K562 (cell line): ENCODE measurements around the gene GLRA3. TPM values are rescaled to one million over a fixed set of nuclear protein-coding genes. Genes with fewer than 3 reads are reported as not detected.

Source experiments
- ATAC-seq: fragments of 200-7000 bp; cut with Tn5 transposase; 3 replicates; pipeline ENCODE4 v1.9.1; 2020; ENCODE audit warnings: moderate library complexity
- BruUV-seq: library from RNA; stranded (reverse); fragments of 400-500 nt; replicated peaks from 2 replicates; lab custom pipeline; 2021; lab: Mats Ljungman, UMichigan
- CTCF ChIA-PET: fragments of 300-600 bp; formaldehyde crosslinking; extraction: SDS; loops from one replicate; lab custom pipeline; 2021; ENCODE audit warnings: low intra/inter-chr PET ratio; lab: Yijun Ruan, JAX
- POLR2A ChIA-PET: fragments of 300-600, 350-650 bp; sonication (Branson Sonifier 250); formaldehyde crosslinking; extraction: SDS; loops from one replicate; lab custom pipeline; 2021; ENCODE audit warnings: antibody characterized with exemption, inconsistent platforms; lab: Yijun Ruan, JAX
- DNase-seq, 4 experiments: peaks; one replicate each; pipeline versions ENCODE4 v3.0.0 to v3.0.0-alpha.2; 2011 to 2018; ENCODE audit warnings: low spot score in 3 of 4, mixed read lengths in 3 of 4; ENCODE audit errors: extremely low read depth in 1 of 4
- FAIRE-seq: peaks from 2 replicates; lab custom pipeline; 2011; peaks lifted over from hg19 to GRCh38; lab: Jason Lieb, UNC
- H2AFZ ChIP-seq: 2 replicates; pipeline ENCODE4 v1.6.0; 2011; ENCODE audit warnings: low read depth, low read length, control low read depth, inconsistent platforms
- H3K27ac ChIP-seq: fragments of 200-600 bp; 3 replicates; pipeline ENCODE4 v1.8.0; 2011; ENCODE audit warnings: low read depth, mild to moderate bottlenecking, control low read depth, inconsistent platforms, low read length, moderate library complexity, mixed read lengths; ENCODE audit errors: extremely low read depth
- H3K27me3 ChIP-seq, 2 experiments: fragments of 300-600 bp in 1 of 2; 2 replicates in 1 of 2; 3 replicates in 1 of 2; pipeline versions ENCODE4 v1.6.0 to v1.8.0; 2011; ENCODE audit warnings: inconsistent platforms in 2 of 2, low read length in 2 of 2, mild to moderate bottlenecking in 1 of 2, mixed read lengths in 1 of 2, moderate library complexity in 1 of 2; ENCODE audit not compliant: control insufficient read depth in 2 of 2, insufficient read depth in 2 of 2
- H3K36me3 ChIP-seq: fragments of 300-600 bp; 3 replicates; pipeline ENCODE4 v1.8.0; 2011; ENCODE audit warnings: mild to moderate bottlenecking, low read length, inconsistent platforms; ENCODE audit not compliant: control insufficient read depth, insufficient read depth
- H3K4me1 ChIP-seq, 2 experiments: fragments of 200-600 bp in 1 of 2; replicated peaks in 1 of 2; 2 replicates in 1 of 2; 3 replicates in 1 of 2; pipeline versions ENCODE4 v1.5.1 to v1.8.0; 2011; ENCODE audit warnings: inconsistent platforms in 2 of 2, low read length in 2 of 2, mild to moderate bottlenecking in 1 of 2, mixed read lengths in 1 of 2, moderate library complexity in 1 of 2; ENCODE audit not compliant: control insufficient read depth in 2 of 2, insufficient read depth in 2 of 2
- H3K4me2 ChIP-seq: 2 replicates; pipeline ENCODE4 v1.6.1; 2011; ENCODE audit warnings: low read length, control low read depth, inconsistent platforms, mixed read lengths; ENCODE audit not compliant: insufficient read depth
- H3K4me3 ChIP-seq: fragments of 200-600 bp; sonication (generic), shearing (Covaris generic); 2 replicates; pipeline ENCODE4 v1.5.1; 2016; ENCODE audit warnings: control low read depth, inconsistent platforms
- H3K79me2 ChIP-seq: fragments of 200-600 bp; 3 replicates; pipeline ENCODE4 v1.8.0; 2011; ENCODE audit warnings: low read length, inconsistent platforms; ENCODE audit not compliant: control insufficient read depth, insufficient read depth
- H3K9ac ChIP-seq, 2 experiments: 2 replicates each; pipeline versions ENCODE4 v1.6.0 to v1.6.1; 2011; ENCODE audit warnings: low read depth in 2 of 2, low read length in 2 of 2, control low read depth in 1 of 2, inconsistent platforms in 1 of 2, mild to moderate bottlenecking in 1 of 2, mixed read lengths in 1 of 2; ENCODE audit not compliant: insufficient read depth in 1 of 2
- H3K9me1 ChIP-seq: one replicate; pipeline ENCODE4 v1.6.0; 2011; ENCODE audit warnings: inconsistent platforms, mild to moderate bottlenecking, low read length, moderate library complexity; ENCODE audit not compliant: control insufficient read depth, insufficient read depth
- H3K9me3 ChIP-seq: replicated peaks from 2 replicates; pipeline ENCODE4 v1.5.1; 2011; ENCODE audit warnings: low read depth, low read length, inconsistent platforms; ENCODE audit not compliant: control insufficient read depth, insufficient read depth
- H4K20me1 ChIP-seq: replicated peaks from 2 replicates; pipeline ENCODE4 v1.6.1; 2011; ENCODE audit warnings: low read length, inconsistent platforms, mixed read lengths; ENCODE audit not compliant: control insufficient read depth, insufficient read depth
- ARID1B ChIP-seq: fragments of 450-650 bp; IDR thresholded peaks from 2 replicates; pipeline ENCODE4 v1.6.1; 2016; ENCODE audit warnings: antibody characterized with exemption, mild to moderate bottlenecking, inconsistent platforms
- ASH1L ChIP-seq: fragments of 450-650 bp; IDR thresholded peaks from 2 replicates; pipeline ENCODE4 v1.6.1; 2018; ENCODE audit warnings: borderline replicate concordance, mild to moderate bottlenecking, low read depth; ENCODE audit not compliant: partially characterized antibody
- CEBPB ChIP-seq: fragments of 450-650 bp; IDR thresholded peaks from 2 replicates; pipeline ENCODE4 v1.6.1; 2016; ENCODE audit warnings: missing genetic modification characterization, missing compliant biosample characterization
- FOXJ2 ChIP-seq: fragments of 200-800 bp; sonication (Bioruptor generic); IDR thresholded peaks from 2 replicates; pipeline ENCODE4 v1.6.1; 2016; ENCODE audit warnings: missing genetic modification characterization, missing compliant biosample characterization
- FOXM1 ChIP-seq, 2 experiments: fragments of 450-650 bp in 1 of 2; sonication (generic) in 1 of 2; formaldehyde crosslinking in 1 of 2; IDR thresholded peaks; 2 replicates each; pipeline versions ENCODE4 v1.6.1 to v1.9.0; 2017 to 2022; ENCODE audit warnings: low read depth in 2 of 2, mild to moderate bottlenecking in 2 of 2, missing genetic modification reagents in 1 of 2, moderate library complexity in 1 of 2
- LARP7 ChIP-seq: fragments of 450-650 bp; IDR thresholded peaks from 2 replicates; pipeline ENCODE4 v1.6.1; 2016
- NFXL1 ChIP-seq: fragments of 450-650 bp; formaldehyde crosslinking; IDR thresholded peaks from 2 replicates; pipeline ENCODE4 v1.4.0; 2021; ENCODE audit warnings: mild to moderate bottlenecking
- PTTG1 ChIP-seq: fragments of 450-650 bp; IDR thresholded peaks from 2 replicates; pipeline ENCODE4 v1.6.1; 2016; ENCODE audit warnings: low read depth, mild to moderate bottlenecking, missing genetic modification characterization, missing compliant biosample characterization
- SREBF2 ChIP-seq: sonication (generic); formaldehyde crosslinking; IDR thresholded peaks from 2 replicates; pipeline ENCODE4 v1.4.0; 2020; ENCODE audit warnings: mild to moderate bottlenecking, missing genetic modification reagents
- WGBS: fragments of 100-300 bp; shearing (Covaris generic); methylation state at CpG from one replicate; pipeline ENCODE4 v1.1.6; 2016; ENCODE audit warnings: low coverage, mixed read lengths; ENCODE audit not compliant: insufficient coverage; ENCODE audit errors: missing lambda C conversion rate; 5-methylcytosine and 5-hydroxymethylcytosine counted together
- in situ Hi-C: fragments of 300-500 bp; cut with MboI; formaldehyde crosslinking; loops from 4 replicates; pipeline ENCODE4 v1.15.0; 2018; ENCODE audit warnings: inconsistent platforms, mixed read lengths
- intact Hi-C: fragments of 100-400 bp; cut with micrococcal nuclease; formaldehyde crosslinking; loops from 2 replicates; pipeline ENCODE4 v1.14.2; 2022
- polyA plus RNA-seq, 8 experiments: library from polyadenylated mRNA; depleted of rRNA in 4 of 8; stranded (reverse) in 5 of 8; unstranded in 3 of 8; fragments of >200 nt; fragmentation: Nextera tagmentation in 2 of 8; fragmentation: Illumina TruSeq in 1 of 8; extraction: Ambion mirVana in 2 of 8; extraction: Trizol in 1 of 8; gene quantifications; 2 replicates each; pipeline versions ENCODE4 v1.2.1 to v1.2.3, GENCODE V29; 2011 to 2014; ENCODE audit warnings: inconsistent platforms in 1 of 8, missing spikeins in 1 of 8
- total RNA-seq, 7 experiments: library from RNA; depleted of rRNA in 6 of 7; stranded (reverse); fragments of >200 nt in 6 of 7; fragmentation: Illumina TruSeq in 2 of 7; extraction: Trizol in 2 of 7; gene quantifications; 2 replicates each; pipeline versions ENCODE4 v1.2.1 to v1.2.3, GENCODE V29; 2011 to 2021; ENCODE audit warnings: low replicate concordance in 1 of 7
- TF ChIP-seq, protein P1 (sequence below), 2 experiments: fragments of 450-650 bp in 1 of 2; sonication (generic) in 1 of 2; formaldehyde crosslinking in 1 of 2; IDR thresholded peaks in 1 of 2; conservative IDR thresholded peaks in 1 of 2; 2 replicates each; pipeline versions ENCODE4 v1.6.1 to v1.8.1; 2016 to 2023; ENCODE audit warnings: mild to moderate bottlenecking in 2 of 2, moderate library complexity in 2 of 2, inconsistent platforms in 1 of 2, missing genetic modification reagents in 1 of 2
- TF ChIP-seq, protein P2 (sequence below): fragments of 200-800 bp; sonication (Bioruptor generic); IDR thresholded peaks from 2 replicates; pipeline ENCODE4 v1.6.1; 2017; ENCODE audit warnings: missing genetic modification characterization, missing compliant biosample characterization
- TF ChIP-seq, protein P3 (sequence below): fragments of 450-650 bp; IDR thresholded peaks from 2 replicates; pipeline ENCODE4 v1.6.1; 2017; ENCODE audit warnings: mild to moderate bottlenecking, moderate library complexity
- TF ChIP-seq, protein P4 (sequence below): sonication (generic); formaldehyde crosslinking; IDR thresholded peaks from 2 replicates; pipeline ENCODE4 v1.8.0; 2022; ENCODE audit warnings: mild to moderate bottlenecking, missing genetic modification reagents

The GLRA3 gene
- total and polyA plus RNA-seq, 9 of the 15 experiments (the other 6 are each of a cell fraction or from before 2014, with no cell fraction given), result 0.06 to 0.14 (median 0.08) TPM; not detected in 2

DNA sequence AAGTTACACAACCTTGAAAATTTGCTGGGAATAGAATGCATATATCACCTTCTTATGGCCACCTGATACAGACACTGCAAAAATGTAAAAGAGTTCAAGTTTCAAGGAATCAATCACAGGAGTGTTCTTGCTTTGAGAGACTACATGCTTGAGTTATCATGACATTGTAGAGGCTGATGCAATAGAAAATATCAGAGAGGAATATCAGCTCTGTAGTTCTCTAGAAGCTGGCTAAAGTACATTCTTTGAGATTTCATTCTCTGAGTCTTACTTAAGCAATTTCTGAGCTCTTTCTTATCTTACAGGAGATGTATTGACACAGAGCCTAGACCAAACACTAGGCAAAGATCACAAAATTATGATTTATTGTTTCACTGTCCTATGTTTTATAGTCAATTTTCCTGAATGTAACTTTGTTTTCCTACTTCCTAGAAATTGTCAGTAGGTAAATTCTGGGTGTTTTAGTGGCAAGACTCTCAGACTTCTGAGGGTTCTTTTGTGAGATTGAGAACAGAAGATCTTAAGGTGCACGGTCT, 154.7 kb downstream of the GLRA3 start:
- no peaks in the 10 kb centered on the region for H3K27me3 ChIP-seq
- DNase-seq (no peak), ATAC-seq (peak; percentile 59), FAIRE-seq (peak; percentile 66)
- no peak overlapping the region for H3K4me2 ChIP-seq
- BruUV-seq, result no TSS peak
- H3K36me3 ChIP-seq, result peaks cover under 1% of the 10 kb centered on the region; the same call in 1 of the 3 replicates
- in situ Hi-C loops, result no loop called here
- no peaks in the 10 kb centered on the region for H4K20me1 ChIP-seq
- H3K4me3 ChIP-seq, result no peak overlapping the region
- ChIA-PET POLR2A (interaction anchor here (0.9 kb wide), 1 partner anchor 9 kb away, joined by 3 read pairs; no protein-coding TSS in a partner anchor), CTCF (no interaction called here)
- no peaks in the 10 kb centered on the region for H3K9me1 ChIP-seq
- H3K4me1 ChIP-seq, result peaks cover 2 to 20% of the 10 kb centered on the region in 2 experiments; a peak in 3 of 5 replicates
- no peak overlapping the region for H3K9ac ChIP-seq
- H2AFZ ChIP-seq, result peak overlapping the region; percentile 64
- intact Hi-C loops, result no loop called here
- peak overlapping the region; percentile 8; the same call in 2 of the 3 replicates for H3K27ac ChIP-seq
- no peaks in the 10 kb centered on the region for H3K9me3 ChIP-seq
- WGBS, result 43% methylated on average over 1 of the region's 1 CpG
- H3K79me2 ChIP-seq, result no peaks in the 10 kb centered on the region
- no peak for TF ChIP-seq LARP7
- no peak for TF ChIP-seq PTTG1
- 0 out of 2 replicates have a peak, but pooled peaks have one; percentile 12 for TF ChIP-seq FOXJ2 (tag)
- peak; percentile 78 for TF ChIP-seq CEBPB (tag)
- no peak for TF ChIP-seq NFXL1
- TF ChIP-seq ASH1L, result no peak
- TF ChIP-seq FOXM1 (IDR thresholded peaks at IDR 0.05; ENCODE audit: low read depth), result no peak
- TF ChIP-seq FOXM1 (CRISPR knock-in tag; IDR thresholded peaks at IDR 0.05; ENCODE audit: low read depth), result no peak
- TF ChIP-seq, protein P1, sequence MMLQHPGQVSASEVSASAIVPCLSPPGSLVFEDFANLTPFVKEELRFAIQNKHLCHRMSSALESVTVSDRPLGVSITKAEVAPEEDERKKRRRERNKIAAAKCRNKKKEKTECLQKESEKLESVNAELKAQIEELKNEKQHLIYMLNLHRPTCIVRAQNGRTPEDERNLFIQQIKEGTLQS (IDR thresholded peaks at IDR 0.05), result peak; percentile 78
- TF ChIP-seq, protein P1 (CRISPR knock-in tag; conservative IDR thresholded peaks at IDR 0.05), result no peak
- TF ChIP-seq, protein P2, sequence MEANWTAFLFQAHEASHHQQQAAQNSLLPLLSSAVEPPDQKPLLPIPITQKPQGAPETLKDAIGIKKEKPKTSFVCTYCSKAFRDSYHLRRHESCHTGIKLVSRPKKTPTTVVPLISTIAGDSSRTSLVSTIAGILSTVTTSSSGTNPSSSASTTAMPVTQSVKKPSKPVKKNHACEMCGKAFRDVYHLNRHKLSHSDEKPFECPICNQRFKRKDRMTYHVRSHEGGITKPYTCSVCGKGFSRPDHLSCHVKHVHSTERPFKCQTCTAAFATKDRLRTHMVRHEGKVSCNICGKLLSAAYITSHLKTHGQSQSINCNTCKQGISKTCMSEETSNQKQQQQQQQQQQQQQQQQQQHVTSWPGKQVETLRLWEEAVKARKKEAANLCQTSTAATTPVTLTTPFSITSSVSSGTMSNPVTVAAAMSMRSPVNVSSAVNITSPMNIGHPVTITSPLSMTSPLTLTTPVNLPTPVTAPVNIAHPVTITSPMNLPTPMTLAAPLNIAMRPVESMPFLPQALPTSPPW (CRISPR knock-in tag), result 0 out of 2 replicates have a peak, but pooled peaks have one; percentile 13
- TF ChIP-seq ARID1B, result peak; percentile 25; the same call in 1 of the 2 replicates
- no peak for TF ChIP-seq SREBF2 (CRISPR knock-in tag)
- TF ChIP-seq, protein P3, sequence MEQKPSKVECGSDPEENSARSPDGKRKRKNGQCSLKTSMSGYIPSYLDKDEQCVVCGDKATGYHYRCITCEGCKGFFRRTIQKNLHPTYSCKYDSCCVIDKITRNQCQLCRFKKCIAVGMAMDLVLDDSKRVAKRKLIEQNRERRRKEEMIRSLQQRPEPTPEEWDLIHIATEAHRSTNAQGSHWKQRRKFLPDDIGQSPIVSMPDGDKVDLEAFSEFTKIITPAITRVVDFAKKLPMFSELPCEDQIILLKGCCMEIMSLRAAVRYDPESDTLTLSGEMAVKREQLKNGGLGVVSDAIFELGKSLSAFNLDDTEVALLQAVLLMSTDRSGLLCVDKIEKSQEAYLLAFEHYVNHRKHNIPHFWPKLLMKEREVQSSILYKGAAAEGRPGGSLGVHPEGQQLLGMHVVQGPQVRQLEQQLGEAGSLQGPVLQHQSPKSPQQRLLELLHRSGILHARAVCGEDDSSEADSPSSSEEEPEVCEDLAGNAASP, result no peak
- TF ChIP-seq, protein P4, sequence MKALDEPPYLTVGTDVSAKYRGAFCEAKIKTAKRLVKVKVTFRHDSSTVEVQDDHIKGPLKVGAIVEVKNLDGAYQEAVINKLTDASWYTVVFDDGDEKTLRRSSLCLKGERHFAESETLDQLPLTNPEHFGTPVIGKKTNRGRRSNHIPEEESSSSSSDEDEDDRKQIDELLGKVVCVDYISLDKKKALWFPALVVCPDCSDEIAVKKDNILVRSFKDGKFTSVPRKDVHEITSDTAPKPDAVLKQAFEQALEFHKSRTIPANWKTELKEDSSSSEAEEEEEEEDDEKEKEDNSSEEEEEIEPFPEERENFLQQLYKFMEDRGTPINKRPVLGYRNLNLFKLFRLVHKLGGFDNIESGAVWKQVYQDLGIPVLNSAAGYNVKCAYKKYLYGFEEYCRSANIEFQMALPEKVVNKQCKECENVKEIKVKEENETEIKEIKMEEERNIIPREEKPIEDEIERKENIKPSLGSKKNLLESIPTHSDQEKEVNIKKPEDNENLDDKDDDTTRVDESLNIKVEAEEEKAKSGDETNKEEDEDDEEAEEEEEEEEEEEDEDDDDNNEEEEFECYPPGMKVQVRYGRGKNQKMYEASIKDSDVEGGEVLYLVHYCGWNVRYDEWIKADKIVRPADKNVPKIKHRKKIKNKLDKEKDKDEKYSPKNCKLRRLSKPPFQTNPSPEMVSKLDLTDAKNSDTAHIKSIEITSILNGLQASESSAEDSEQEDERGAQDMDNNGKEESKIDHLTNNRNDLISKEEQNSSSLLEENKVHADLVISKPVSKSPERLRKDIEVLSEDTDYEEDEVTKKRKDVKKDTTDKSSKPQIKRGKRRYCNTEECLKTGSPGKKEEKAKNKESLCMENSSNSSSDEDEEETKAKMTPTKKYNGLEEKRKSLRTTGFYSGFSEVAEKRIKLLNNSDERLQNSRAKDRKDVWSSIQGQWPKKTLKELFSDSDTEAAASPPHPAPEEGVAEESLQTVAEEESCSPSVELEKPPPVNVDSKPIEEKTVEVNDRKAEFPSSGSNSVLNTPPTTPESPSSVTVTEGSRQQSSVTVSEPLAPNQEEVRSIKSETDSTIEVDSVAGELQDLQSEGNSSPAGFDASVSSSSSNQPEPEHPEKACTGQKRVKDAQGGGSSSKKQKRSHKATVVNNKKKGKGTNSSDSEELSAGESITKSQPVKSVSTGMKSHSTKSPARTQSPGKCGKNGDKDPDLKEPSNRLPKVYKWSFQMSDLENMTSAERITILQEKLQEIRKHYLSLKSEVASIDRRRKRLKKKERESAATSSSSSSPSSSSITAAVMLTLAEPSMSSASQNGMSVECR (CRISPR knock-in tag), result no peak
